Trophoblast cell (in vitro differentiated cells and primary cell): ENCODE results near the gene PRKAG3.

Source experiments
- DNase-seq, 2 donors: peaks; one replicate each; pipeline ENCODE4 v3.0.0-alpha.2; 2016
- H2AFZ ChIP-seq: 2 replicates; pipeline ENCODE4 v1.6.1; 2013; ENCODE audit warnings: low read length, moderate library complexity, mild to moderate bottlenecking; ENCODE audit not compliant: insufficient read depth, poor library complexity
- H2AK5ac ChIP-seq: 2 replicates; pipeline ENCODE4 v1.6.1; 2013; ENCODE audit warnings: mild to moderate bottlenecking, low read length
- H2BK120ac ChIP-seq: 2 replicates; pipeline ENCODE4 v1.6.1; 2013; ENCODE audit warnings: low read length, mild to moderate bottlenecking, moderate library complexity; ENCODE audit not compliant: insufficient read depth, poor library complexity
- H2BK12ac ChIP-seq: 2 replicates; pipeline ENCODE4 v1.6.1; 2013; ENCODE audit warnings: mild to moderate bottlenecking, low read length, moderate library complexity
- H2BK5ac ChIP-seq: 2 replicates; pipeline ENCODE4 v1.6.1; 2013; ENCODE audit warnings: low read length, low read depth, moderate library complexity, mild to moderate bottlenecking; ENCODE audit not compliant: poor library complexity
- H3K14ac ChIP-seq: 2 replicates; pipeline ENCODE4 v1.6.1; 2013; ENCODE audit warnings: mild to moderate bottlenecking, low read length
- H3K18ac ChIP-seq: 2 replicates; pipeline ENCODE4 v1.6.1; 2013; ENCODE audit warnings: mild to moderate bottlenecking, low read length
- H3K23ac ChIP-seq: 2 replicates; pipeline ENCODE4 v1.6.1; 2013; ENCODE audit warnings: low read length
- H3K27ac ChIP-seq: 2 replicates; pipeline ENCODE4 v1.5.1; 2013; ENCODE audit warnings: low read depth, mild to moderate bottlenecking, inconsistent platforms, low read length, moderate library complexity
- H3K27me3 ChIP-seq: 2 replicates; pipeline ENCODE4 v1.6.1; 2013; ENCODE audit warnings: inconsistent platforms, mild to moderate bottlenecking, low read length, moderate library complexity; ENCODE audit not compliant: insufficient read depth
- H3K36me3 ChIP-seq, 2 experiments: 1 replicate in 1 of 2; 2 replicates in 1 of 2; pipeline ENCODE4 v1.6.1; 2013; ENCODE audit warnings: low read length in 2 of 2, mild to moderate bottlenecking in 2 of 2, moderate library complexity in 1 of 2; ENCODE audit not compliant: insufficient read depth in 2 of 2, control insufficient read depth in 1 of 2
- H3K4ac ChIP-seq: 2 replicates; pipeline ENCODE4 v1.6.1; 2013; ENCODE audit warnings: low read depth, mild to moderate bottlenecking, low read length, moderate library complexity
- H3K4me1 ChIP-seq, 2 experiments: 1 replicate in 1 of 2; 2 replicates in 1 of 2; pipeline ENCODE4 v1.6.1; 2013; ENCODE audit warnings: low read length in 2 of 2, mild to moderate bottlenecking in 2 of 2, moderate library complexity in 1 of 2; ENCODE audit not compliant: insufficient read depth in 2 of 2, control insufficient read depth in 1 of 2
- H3K4me2 ChIP-seq: 2 replicates; pipeline ENCODE4 v1.6.1; 2013; ENCODE audit warnings: inconsistent platforms, mild to moderate bottlenecking, low read length, moderate library complexity
- H3K4me3 ChIP-seq: 2 replicates; pipeline ENCODE4 v1.5.1; 2013; ENCODE audit warnings: mild to moderate bottlenecking, low read depth, low read length, inconsistent platforms
- H3K79me1 ChIP-seq: one replicate; pipeline ENCODE4 v1.6.1; 2013; ENCODE audit warnings: low read length
- H3K79me2 ChIP-seq: 2 replicates; pipeline ENCODE4 v1.6.1; 2013; ENCODE audit warnings: low read length, mild to moderate bottlenecking; ENCODE audit not compliant: control insufficient read depth, insufficient read depth, poor library complexity
- H3K9ac ChIP-seq: 2 replicates; pipeline ENCODE4 v1.6.1; 2013; ENCODE audit warnings: mild to moderate bottlenecking, low read length
- H3K9me3 ChIP-seq: 2 replicates; pipeline ENCODE4 v1.6.1; 2013; ENCODE audit warnings: low read depth, mild to moderate bottlenecking, control low read depth, inconsistent platforms, low read length; ENCODE audit not compliant: insufficient read depth
- H4K12ac ChIP-seq: 2 replicates; pipeline ENCODE4 v1.6.1; 2013; ENCODE audit warnings: low read depth, mild to moderate bottlenecking, low read length, moderate library complexity
- H4K8ac ChIP-seq: 2 replicates; pipeline ENCODE4 v1.6.1; 2013; ENCODE audit warnings: low read depth, mild to moderate bottlenecking, low read length, moderate library complexity
- H4K91ac ChIP-seq: one replicate; pipeline ENCODE4 v1.6.1; 2013; ENCODE audit warnings: low read depth, mild to moderate bottlenecking, low read length, moderate library complexity
- WGBS: extraction: QIAGEN DNeasy Blood & Tissue Kit; methylation state at CpG from one replicate; pipeline ENCODE4 v1.1.7; 2013; ENCODE audit warnings: missing lambda C conversion rate; ENCODE audit not compliant: insufficient read length, insufficient coverage; ENCODE audit errors: extremely low coverage; 5-methylcytosine and 5-hydroxymethylcytosine counted together

PRKAG3 gene

GRCh38 chr2:218826791-218827190 is 4.8 kb downstream of the PRKAG3 start:
- Histone ChIP-seq H3K79me1 (no peaks in the 10 kb centered on the region), H2BK120ac (no peak overlapping the region), H2BK5ac (no peak overlapping the region), H3K4me3 (no peak overlapping the region), H2AK5ac (no peak overlapping the region), H4K91ac (no peak overlapping the region), H3K9me3 (no peaks in the 10 kb centered on the region), H3K14ac (no peak overlapping the region), H3K4ac (no peak overlapping the region), H3K4me2 (no peak overlapping the region), H2BK12ac (no peak overlapping the region), H3K9ac (no peak overlapping the region), H2AFZ (no peak overlapping the region), H3K36me3 (no peaks in the 10 kb centered on the region), H4K12ac (no peak overlapping the region), H3K18ac (no peak overlapping the region), H3K27me3 (no peaks in the 10 kb centered on the region), H3K79me2 (no peaks in the 10 kb centered on the region), H3K23ac (no peak overlapping the region), H3K4me1 (no peaks in the 10 kb centered on the region), H4K8ac (no peak overlapping the region), H3K27ac (no peak overlapping the region)
- WGBS = no CpG with 5 or more reads among the region's 10 CpGs
- no peak for DNase-seq

DNA sequence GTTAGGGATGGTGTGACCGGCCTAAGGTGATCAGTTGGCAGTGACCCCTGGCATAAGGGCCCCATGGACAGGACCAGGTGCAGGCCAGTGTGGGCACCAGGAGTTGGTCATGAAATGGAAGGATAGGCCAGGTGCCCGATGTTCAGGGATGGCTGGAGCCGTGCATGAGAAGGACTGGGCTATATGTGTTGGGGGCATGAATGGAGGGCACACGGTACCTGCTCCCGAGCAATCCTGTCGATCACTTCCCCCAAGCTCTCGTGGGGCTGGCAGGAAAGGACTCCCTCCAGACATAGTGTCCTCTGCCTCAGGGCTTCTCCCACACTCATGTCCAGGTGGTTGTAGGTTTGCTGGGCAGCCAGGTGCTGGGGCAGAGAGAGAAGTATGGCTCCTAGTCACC is 7.6 kb downstream of the PRKAG3 start:
- no peak overlapping the region for H2AFZ ChIP-seq
- no peaks in the 10 kb centered on the region for H3K36me3 ChIP-seq
- DNase-seq = no peak
- H3K4me1 ChIP-seq = no peaks in the 10 kb centered on the region
- H3K79me1 ChIP-seq = no peaks in the 10 kb centered on the region
- no CpG with 5 or more reads among the region's 7 CpGs for WGBS
- no peaks in the 10 kb centered on the region for H3K27me3 ChIP-seq
- no peak overlapping the region for H3K9ac ChIP-seq
- no peak overlapping the region for H3K4me2 ChIP-seq
- no peak overlapping the region for H2BK120ac ChIP-seq
- H4K12ac ChIP-seq = no peak overlapping the region
- no peak overlapping the region for H4K91ac ChIP-seq
- H3K18ac ChIP-seq = no peak overlapping the region
- H2AK5ac ChIP-seq = no peak overlapping the region
- H3K79me2 ChIP-seq = no peaks in the 10 kb centered on the region
- no peak overlapping the region for H3K27ac ChIP-seq
- H3K9me3 ChIP-seq = no peaks in the 10 kb centered on the region
- no peak overlapping the region for H3K4me3 ChIP-seq
- no peak overlapping the region for H3K23ac ChIP-seq
- no peak overlapping the region for H4K8ac ChIP-seq
- H2BK5ac ChIP-seq = no peak overlapping the region
- H3K14ac ChIP-seq = no peak overlapping the region
- no peak overlapping the region for H3K4ac ChIP-seq
- no peak overlapping the region for H2BK12ac ChIP-seq

GRCh38 chr2:218823196-218823855 is 8.3 kb downstream of the PRKAG3 start:
- no peak overlapping the region for H3K9ac ChIP-seq
- no peak overlapping the region for H3K14ac ChIP-seq
- H2BK12ac ChIP-seq = no peak overlapping the region
- DNase-seq = no peak
- no peak overlapping the region for H3K23ac ChIP-seq
- no peaks in the 10 kb centered on the region for H3K27me3 ChIP-seq
- no peak overlapping the region for H2BK5ac ChIP-seq
- no peak overlapping the region for H2AK5ac ChIP-seq
- H3K4me3 ChIP-seq = no peak overlapping the region
- no peak overlapping the region for H2AFZ ChIP-seq
- H3K36me3 ChIP-seq = no peaks in the 10 kb centered on the region
- H3K79me1 ChIP-seq = no peaks in the 10 kb centered on the region
- H4K12ac ChIP-seq = no peak overlapping the region
- WGBS = no CpG with 5 or more reads among the region's 9 CpGs
- no peak overlapping the region for H3K4me2 ChIP-seq
- no peaks in the 10 kb centered on the region for H3K9me3 ChIP-seq
- H3K18ac ChIP-seq = no peak overlapping the region
- no peak overlapping the region for H3K27ac ChIP-seq
- H3K4ac ChIP-seq = no peak overlapping the region
- H4K91ac ChIP-seq = no peak overlapping the region
- H2BK120ac ChIP-seq = no peak overlapping the region
- no peak overlapping the region for H4K8ac ChIP-seq
- H3K79me2 ChIP-seq = no peaks in the 10 kb centered on the region
- no peaks in the 10 kb centered on the region for H3K4me1 ChIP-seq

DNA sequence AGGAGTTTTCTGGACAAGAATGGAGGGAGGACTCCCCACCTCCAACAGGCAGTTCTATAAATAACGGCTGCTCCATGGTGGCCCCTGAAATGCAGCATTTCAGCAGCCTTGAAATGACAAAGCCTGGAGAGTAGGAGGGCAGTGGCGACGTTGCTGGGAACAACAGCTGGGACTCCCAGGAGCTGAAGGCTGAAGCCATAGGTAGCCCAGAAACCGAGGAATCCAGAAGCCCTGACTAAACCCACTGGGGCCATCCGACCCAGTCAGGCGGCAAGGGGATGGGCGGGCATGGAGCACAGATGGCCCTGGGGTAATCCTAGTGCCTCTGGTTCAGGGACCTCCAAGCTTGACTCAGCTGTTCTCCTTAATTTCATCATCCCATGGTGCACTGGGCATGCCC is 9.0 kb downstream of the PRKAG3 start:
- no peak overlapping the region for H3K23ac ChIP-seq
- no peak for DNase-seq
- H3K27ac ChIP-seq = no peak overlapping the region
- no peak overlapping the region for H2BK5ac ChIP-seq
- H3K18ac ChIP-seq = no peak overlapping the region
- no peak overlapping the region for H2AFZ ChIP-seq
- H4K91ac ChIP-seq = no peak overlapping the region
- H3K79me2 ChIP-seq = no peaks in the 10 kb centered on the region
- no peaks in the 10 kb centered on the region for H3K9me3 ChIP-seq
- no peaks in the 10 kb centered on the region for H3K27me3 ChIP-seq
- no CpG with 5 or more reads among the region's 7 CpGs for WGBS
- H3K36me3 ChIP-seq = no peaks in the 10 kb centered on the region
- H4K8ac ChIP-seq = no peak overlapping the region
- H3K14ac ChIP-seq = no peak overlapping the region
- no peaks in the 10 kb centered on the region for H3K79me1 ChIP-seq
- no peak overlapping the region for H4K12ac ChIP-seq
- H2BK12ac ChIP-seq = no peak overlapping the region
- H3K9ac ChIP-seq = no peak overlapping the region
- H3K4me3 ChIP-seq = no peak overlapping the region
- H2BK120ac ChIP-seq = no peak overlapping the region
- no peak overlapping the region for H3K4me2 ChIP-seq
- no peak overlapping the region for H3K4ac ChIP-seq
- no peaks in the 10 kb centered on the region for H3K4me1 ChIP-seq
- no peak overlapping the region for H2AK5ac ChIP-seq
